CD1c-positive myeloid dendritic cell (primary cell): ENCODE results near the gene MTHFS.

Source experiments
- DNase-seq: peaks from one replicate; pipeline ENCODE4 v3.0.0-alpha.2; 2016; ENCODE audit errors: extremely low spot score

Gene MTHFS

DNA sequence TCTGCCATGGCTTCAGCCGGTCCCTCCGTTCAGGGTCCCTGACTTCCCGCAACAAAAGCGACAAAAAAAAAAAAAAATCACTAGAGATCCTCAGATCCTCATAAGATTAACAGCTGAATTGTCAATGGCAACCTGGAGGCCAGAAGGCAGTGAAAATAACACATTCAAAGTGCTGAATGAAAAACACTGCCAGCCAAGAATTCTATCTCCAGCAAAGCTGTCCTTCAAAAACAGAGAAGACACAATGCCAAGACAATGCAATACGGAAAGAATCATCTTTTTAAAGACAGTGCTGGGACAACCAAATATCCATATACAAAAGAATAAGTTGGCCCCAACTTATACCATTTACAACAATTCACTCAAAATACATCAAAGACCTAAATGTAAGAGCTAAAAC lies 21.6 kb downstream of the MTHFS start:
- DNase-seq, result no peak

- no peak for DNase-seq
These were observed 22.6 kb downstream of the MTHFS start for GRCh38 chr15:79874242-79874641.

- peak; percentile 74 for DNase-seq
These were observed 24.3 kb downstream of the MTHFS start for GRCh38 chr15:79872358-79873017.

GRCh38 chr15:79868554-79868953 lies 28.3 kb downstream of the MTHFS start:
- no peak for DNase-seq

- no peak for DNase-seq
These were observed 32.9 kb downstream of the MTHFS start for GRCh38 chr15:79863886-79864285.

DNA sequence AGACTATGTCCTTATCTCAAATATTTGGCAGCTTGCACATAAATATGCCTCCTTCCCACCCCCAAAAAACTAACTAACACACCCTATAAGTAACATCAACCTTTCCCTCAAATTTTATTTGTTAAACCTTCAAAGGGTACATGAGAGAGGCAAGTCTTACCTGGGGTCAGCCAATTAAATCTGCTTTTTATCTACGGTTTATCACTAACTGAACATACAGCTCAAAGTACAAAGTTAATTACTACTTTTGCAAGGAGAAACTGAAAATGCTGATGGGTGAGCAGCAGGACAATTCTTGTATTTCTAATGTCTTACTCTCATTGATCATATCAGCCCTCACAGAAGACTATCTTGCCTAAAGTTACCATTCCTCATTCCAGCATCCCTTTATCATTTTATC lies 34.6 kb downstream of the MTHFS start:
- DNase-seq, result no peak

- DNase-seq, result no peak
These were observed 36.2 kb downstream of the MTHFS start for GRCh38 chr15:79860661-79861060.

GRCh38 chr15:79858469-79858868 lies 38.3 kb downstream of the MTHFS start:
- peak; percentile 9 for DNase-seq

- DNase-seq, result peak; percentile 63
These were observed 43.1 kb downstream of the MTHFS start for GRCh38 chr15:79853492-79854328.

GRCh38 chr15:79849789-79850188 lies 47.0 kb downstream of the MTHFS start:
- DNase-seq, result peak; percentile 33

DNA sequence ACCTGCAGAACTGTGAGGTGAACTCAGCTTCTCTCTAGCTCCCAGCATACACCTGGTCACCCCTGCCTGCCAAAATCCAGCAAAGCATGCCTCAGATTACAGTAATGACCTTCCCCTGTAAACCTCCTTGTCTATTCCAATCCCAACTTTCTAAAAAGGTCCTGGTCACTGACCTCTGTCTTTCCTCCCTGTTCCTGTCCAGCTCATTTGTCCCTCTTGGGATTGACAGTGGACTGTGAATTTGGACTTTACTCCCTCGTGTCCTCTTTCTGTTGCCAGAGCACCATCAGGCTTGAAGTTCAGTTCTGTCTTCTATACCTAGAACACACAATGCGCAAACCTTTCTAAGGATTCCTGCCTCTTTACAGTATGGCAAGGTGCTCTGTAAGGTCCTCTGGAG lies 50.3 kb downstream of the MTHFS start:
- no peak for DNase-seq

GRCh38 chr15:79844221-79844620 lies 52.6 kb downstream of the MTHFS start:
- no peak for DNase-seq

DNA sequence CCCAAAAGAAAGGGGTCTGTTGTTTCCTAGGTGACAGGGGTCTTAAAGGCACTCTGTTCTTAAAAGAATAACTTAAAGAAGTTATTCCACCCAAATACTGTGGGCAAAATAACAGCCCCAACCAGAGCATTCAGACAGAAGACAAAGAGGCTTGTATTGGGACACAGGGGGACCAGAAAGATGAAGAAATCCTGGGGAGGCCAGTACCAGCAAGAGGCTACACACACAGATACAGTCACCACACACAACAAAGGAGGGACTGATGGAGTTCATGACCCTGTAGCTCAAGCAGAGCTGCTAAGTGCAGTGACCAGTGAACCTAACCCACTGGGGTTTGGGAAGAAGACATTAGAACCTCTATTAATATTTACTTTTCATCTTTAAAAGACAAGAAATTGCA lies 59.0 kb downstream of the MTHFS start:
- no peak for DNase-seq

DNA sequence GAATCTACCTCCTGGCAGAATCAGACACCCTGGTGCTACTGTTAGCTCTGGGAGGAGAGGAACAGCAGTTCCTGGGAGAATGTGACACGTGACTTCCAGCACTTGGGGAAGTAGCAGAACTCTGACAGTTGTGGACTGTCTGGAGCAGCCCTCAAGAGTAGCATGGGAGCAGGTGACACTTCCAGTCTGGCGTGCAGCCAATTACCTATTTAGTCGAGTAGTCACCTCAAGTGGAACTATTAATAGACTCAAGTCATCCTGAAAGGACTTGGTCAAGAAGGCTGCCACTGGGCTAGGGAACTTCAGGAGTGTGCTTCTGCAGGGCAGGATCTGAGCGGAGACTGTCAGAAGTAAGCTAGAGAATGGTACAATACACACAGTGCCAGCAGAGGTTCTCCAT lies 62.3 kb downstream of the MTHFS start:
- DNase-seq, result peak; percentile 22

GRCh38 chr15:79832367-79833120 lies 64.3 kb downstream of the MTHFS start:
- no peak for DNase-seq

DNA sequence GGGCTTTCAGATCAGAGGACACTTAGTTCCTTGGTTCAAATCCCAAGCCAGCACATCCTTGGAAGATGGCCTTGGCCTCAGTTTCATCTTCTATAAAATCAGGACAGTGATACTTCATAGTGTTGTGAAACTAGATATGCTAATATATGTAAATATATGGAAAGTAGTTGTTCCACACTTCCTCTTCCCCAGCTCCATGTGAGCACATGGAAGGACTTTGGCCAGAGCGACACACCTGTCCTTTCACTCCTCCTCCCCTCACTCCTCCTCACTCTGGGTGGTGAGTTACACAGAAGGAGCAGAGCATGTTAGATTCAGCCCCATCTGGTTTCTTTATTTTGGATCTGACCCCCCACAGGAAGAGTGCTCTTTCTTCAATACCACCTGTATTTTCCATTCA lies 65.2 kb downstream of the MTHFS start:
- DNase-seq, result no peak

- DNase-seq, result no peak
These were observed 66.9 kb downstream of the MTHFS start for GRCh38 chr15:79829950-79830349.

DNA sequence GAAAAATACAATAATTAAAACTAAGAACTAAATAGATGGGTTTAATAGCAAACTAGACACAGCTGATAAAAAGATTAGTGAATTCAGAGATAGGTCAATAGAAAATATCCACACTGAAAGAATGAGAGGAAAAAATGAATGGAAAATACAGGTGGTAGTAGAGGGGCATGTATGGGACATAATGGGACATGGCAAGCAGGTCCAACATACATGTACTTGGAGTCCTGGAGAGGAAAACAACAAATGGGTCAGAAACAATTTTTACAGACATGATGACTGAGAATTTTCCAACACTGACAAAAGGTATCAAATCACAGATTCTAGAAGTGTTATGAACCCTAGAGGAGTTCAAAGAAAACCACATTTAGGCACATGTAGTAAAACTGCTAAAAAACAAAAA lies 68.4 kb downstream of the MTHFS start:
- DNase-seq, result no peak

GRCh38 chr15:79826800-79827199 lies 70.0 kb downstream of the MTHFS start:
- no peak for DNase-seq

GRCh38 chr15:79824136-79824701 lies 72.6 kb downstream of the MTHFS start:
- no peak for DNase-seq

GRCh38 chr15:79820820-79821219 lies 76.0 kb downstream of the MTHFS start:
- no peak for DNase-seq

DNA sequence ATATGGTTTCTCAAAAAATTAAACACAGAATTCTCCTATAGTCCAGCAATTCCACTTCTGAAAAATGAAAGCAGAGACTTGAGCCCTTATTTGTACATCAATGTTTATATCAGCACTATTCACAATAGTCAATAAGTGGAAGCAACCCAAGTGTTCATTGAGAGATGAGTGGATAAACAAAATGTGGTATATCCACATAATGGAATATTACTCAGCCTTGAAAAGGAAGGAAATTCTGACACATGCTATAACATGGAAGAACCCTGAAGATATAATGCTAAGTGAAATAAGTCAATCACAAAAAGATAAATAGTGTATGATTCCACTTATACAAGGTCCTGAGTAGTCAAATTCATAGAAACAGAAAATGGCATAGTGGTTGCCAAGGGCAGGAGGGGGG lies 76.6 kb downstream of the MTHFS start:
- no peak for DNase-seq
